HG02798 (cell line): Measurements from ENCODE around the gene IFT25.

Source experiments
- ATAC-seq: cut with Tn5 transposase; IDR thresholded peaks from one replicate; pipeline ENCODE4 v1.9.1; 2021; ENCODE audit warnings: mild to moderate bottlenecking; ENCODE audit not compliant: unreplicated experiment, poor library complexity

Gene IFT25

GRCh38 chr1:53959664-53960250 is 14.3 kb upstream of the IFT25 start:
- no peak for ATAC-seq

GRCh38 chr1:53957194-53957818 is 11.8 kb upstream of the IFT25 start:
- ATAC-seq: no peak

- no peak for ATAC-seq
These were observed 11.0 kb upstream of the IFT25 start for GRCh38 chr1:53956308-53957168.

GRCh38 chr1:53954128-53954527 is 8.6 kb upstream of the IFT25 start:
- ATAC-seq: no peak

- ATAC-seq: no peak
These were observed 6.2 kb upstream of the IFT25 start for GRCh38 chr1:53951697-53952096.

- no peak for ATAC-seq
These were observed 3.8 kb upstream of the IFT25 start for GRCh38 chr1:53949023-53949990.

- no peak for ATAC-seq
These were observed 2.8 kb upstream of the IFT25 start for GRCh38 chr1:53948291-53948690.

- ATAC-seq: no peak
These were observed 1.8 kb upstream of the IFT25 start for GRCh38 chr1:53947172-53947907.

- ATAC-seq: peak; percentile 73
These were observed 1.0 kb upstream of the IFT25 start, which contains the start of gene LRRC42 for GRCh38 chr1:53946252-53947171. Gene LRRC42 (plus strand): TSS chr1:53946350. CDS start chr1:53952000, 5,650 bp downstream.

- ATAC-seq: no peak
These were observed 391 bp downstream of the IFT25 start for GRCh38 chr1:53945183-53945432.

GRCh38 chr1:53944469-53945182 is 873 bp downstream of the IFT25 start:
- no peak for ATAC-seq

GRCh38 chr1:53943490-53944043 is 1.9 kb downstream of the IFT25 start:
- no peak for ATAC-seq

GRCh38 chr1:53943090-53943489 is 2.4 kb downstream of the IFT25 start:
- no peak for ATAC-seq

- ATAC-seq: no peak
These were observed 3.2 kb downstream of the IFT25 start for GRCh38 chr1:53942127-53942957.

GRCh38 chr1:53938136-53938830 is 7.2 kb downstream of the IFT25 start:
- ATAC-seq: no peak

GRCh38 chr1:53936430-53936829 is 9.1 kb downstream of the IFT25 start:
- ATAC-seq: no peak
